ENCODE measurements around the gene ATN1.
"Not testable (repeated sequence)": the region's sequence is repeated elsewhere in the genome, so short reads cannot be mapped to it uniquely, and the experiment has no call there.

Gene ATN1

DNA sequence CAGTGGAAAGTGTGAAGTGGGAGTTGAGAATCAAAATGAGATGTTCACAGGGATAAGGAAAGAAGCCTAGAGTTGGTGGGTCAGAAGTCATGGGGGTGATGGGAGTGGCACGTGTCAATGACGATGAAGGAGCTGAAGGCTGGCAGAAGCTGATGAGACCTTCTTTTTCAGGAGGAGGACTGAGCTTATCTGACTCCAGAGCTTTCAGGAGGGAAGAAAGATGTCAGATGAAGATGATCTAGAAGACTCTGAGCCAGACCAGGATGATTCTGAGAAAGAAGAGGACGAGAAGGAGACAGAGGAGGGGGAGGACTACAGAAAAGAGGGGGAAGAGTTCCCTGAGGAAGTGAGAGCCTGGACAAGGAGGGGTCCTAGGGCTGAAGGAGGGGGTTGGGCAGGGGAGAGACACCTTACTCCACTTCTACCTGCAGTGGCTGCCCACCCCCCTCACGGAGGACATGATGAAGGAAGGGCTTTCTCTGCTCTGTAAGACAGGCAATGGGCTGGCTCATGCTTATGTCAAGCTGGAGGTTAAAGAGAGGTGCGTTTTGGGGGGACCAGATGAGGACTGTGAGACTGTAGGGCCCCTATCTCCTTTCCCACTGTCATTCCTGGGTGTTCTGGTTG, 22.2 kb upstream of the ATN1 start:
- no peak for DNase-seq

DNA sequence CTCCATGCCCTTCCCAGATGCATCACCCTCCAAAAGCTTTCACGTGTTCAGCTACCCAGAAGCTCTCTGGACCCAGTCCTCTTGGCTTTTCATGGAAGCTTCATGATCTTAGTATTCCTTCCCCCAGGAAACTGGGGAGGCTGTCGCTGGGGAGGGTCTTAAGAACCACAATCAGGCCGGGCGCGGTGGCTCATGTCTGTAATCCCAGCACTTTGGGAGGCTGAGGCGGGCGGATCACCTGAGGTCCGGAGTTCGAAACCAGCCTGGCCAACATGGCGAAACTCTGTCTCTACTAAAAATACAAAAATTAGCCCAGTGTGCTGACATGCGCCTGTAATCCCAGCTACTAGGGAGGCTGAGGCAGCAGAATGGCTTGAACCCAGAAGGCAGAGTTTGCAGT, 19.6 kb upstream of the ATN1 start:
- DNase-seq = not testable (repeated sequence)

DNA sequence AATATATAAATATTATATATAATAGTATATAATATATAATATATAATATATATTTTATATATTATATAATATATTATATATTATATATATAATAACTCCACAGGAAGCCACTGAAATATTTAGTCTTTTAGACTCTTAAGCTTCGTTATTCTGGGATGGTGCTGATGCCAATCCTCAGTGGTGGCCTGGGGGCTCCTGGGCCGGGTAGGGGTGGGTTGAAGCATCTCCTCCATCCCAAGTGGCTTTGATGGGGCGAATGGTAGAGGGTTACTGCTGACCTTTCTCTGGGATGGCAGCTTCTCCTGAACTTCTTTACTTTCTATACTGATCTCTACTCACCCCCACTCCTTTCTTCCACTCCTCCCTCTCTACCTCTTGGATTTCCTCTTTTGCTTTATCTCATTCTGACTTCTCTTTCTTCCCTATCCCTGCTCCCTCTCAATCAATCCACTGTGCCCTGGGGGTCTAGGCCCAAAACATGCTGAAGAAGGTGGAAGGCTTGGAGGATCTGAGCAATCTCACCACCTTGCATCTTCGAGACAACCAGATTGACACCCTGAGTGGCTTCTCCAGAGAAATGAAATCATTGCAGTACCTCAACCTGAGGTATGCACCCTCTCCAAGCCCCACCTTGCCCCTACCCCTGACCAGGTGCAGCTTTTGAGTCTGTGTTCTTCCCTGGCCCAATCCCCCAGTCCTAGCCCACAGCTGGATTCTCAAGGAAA, 18.2 kb upstream of the ATN1 start:
- no peak for DNase-seq

DNA sequence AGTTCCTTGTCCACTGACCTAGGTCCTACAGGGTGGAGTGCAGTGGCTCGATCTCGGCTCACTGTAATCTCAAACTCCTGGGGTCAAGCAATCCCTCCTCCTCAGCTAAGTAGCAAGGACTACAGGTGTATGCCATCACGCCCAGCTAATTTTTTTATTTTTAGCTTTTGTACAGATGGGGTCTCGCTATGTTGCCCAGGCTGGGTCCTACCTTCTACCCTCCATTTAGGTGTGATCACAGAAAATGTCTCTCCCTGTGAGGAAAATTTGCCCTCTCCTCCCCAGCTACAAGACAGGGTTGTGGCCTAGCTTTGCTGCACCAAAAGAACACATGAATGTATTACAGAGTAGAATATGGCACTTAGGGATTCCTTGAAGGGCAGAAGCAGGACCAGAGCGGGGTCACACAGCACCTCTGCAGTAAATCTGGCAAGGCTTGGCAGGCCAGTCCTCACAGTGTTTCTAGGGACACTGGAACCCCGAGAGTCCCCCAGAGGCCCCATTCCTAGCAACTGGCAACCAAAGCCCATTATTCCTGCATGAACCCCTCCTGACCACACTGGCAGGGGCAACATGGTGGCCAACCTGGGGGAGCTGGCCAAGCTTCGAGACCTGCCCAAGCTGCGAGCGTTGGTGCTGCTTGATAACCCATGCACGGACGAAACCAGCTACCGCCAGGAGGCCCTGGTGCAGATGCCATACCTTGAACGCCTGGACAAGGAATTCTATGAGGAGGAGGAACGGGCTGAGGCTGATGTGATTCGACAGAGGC, 15.4 kb upstream of the ATN1 start:
- no peak for DNase-seq

DNA sequence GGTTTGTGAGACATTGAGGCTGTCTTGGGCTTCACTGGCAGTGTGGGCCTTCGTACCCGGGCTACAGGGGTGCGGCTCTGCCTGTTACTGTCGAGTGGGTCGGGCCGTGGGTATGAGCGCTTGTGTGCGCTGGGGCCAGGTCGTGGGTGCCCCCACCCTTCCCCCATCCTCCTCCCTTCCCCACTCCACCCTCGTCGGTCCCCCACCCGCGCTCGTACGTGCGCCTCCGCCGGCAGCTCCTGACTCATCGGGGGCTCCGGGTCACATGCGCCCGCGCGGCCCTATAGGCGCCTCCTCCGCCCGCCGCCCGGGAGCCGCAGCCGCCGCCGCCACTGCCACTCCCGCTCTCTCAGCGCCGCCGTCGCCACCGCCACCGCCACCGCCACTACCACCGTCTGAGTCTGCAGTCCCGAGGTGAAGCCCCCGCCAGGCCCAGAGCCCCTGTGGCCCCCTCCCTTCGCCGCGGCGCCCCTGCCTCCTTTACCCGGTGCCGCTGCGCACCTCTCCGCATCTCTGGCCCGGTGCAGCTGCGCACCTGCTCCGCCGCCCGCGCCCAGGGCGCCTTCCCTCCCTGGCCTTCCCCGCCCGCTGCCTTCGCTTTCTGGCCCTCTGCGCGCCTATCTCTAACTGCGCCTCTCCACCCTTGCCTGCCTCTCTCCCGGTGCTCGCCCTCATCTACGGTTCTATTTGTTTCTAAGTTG, 13.4 kb upstream of the ATN1 start, which contains the start of gene ENO2:
TSS of gene ENO2 (plus strand) at position 335 of the 701 bp plus-strand sequence. CDS start 1,253 bp downstream, outside the sequence.
- DNase-seq = no peak

DNA sequence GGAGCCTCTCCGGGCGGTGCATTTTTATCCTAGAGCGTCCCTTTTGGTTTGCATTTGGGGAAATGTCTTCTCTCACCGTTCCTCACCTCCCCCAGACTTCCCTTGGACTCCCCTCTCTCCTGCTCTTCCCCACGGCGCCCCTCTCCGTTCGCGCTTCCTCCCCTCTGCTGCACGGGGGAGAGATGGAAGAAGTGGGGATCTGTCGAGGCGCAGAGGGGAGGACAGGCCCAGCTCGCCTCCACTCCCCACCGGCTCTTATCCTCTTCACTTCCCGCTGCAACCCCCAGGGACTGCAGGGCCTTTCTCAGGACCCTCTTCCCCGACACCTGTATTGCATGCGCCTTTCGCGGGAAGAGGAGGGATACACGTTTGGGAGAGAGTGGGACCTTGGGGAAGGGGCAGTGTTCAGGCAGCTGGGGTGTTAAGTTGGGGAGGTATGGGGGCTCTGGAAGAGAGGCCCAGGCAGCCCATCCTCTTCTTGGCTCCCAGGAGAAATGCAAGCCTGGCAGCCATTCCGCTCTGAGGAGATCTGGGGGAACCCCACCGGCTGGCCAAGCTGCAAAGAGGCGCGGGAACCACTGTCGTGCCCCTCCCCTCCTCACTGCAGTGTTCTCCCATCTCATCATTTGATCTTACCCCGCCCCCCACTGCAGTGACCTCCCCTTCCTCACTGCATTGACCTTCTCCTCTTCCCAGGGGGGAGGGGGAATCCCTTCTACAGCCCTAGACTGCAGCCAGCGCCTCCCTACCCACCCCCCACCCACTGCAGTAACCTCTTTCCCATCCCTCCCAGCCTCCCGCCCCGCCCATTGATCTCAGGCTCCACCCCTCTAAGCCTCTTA, 12.6 kb upstream of the ATN1 start:
- no peak for DNase-seq

DNA sequence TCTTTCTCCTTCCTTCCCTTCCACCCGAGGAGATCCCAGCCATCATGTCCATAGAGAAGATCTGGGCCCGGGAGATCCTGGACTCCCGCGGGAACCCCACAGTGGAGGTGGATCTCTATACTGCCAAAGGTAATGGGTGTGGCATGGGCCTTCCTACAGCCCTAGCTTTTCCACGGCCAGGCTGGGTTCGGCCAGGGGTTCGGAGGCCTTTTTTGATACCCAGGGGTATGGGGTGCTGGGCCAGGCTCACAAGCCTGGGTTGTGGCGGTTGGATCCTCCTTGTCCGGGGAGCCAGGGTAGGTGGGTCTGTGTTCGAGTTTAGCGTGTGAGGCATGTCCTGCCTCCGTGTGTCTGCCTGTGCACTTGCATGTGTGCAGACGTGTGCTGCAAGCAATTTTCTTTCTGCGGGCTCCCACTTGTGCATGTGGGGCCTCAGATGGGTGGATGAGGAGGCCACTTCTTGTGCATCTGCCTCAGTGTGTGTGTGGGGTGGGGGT, 11.9 kb upstream of the ATN1 start:
- DNase-seq = no peak

DNA sequence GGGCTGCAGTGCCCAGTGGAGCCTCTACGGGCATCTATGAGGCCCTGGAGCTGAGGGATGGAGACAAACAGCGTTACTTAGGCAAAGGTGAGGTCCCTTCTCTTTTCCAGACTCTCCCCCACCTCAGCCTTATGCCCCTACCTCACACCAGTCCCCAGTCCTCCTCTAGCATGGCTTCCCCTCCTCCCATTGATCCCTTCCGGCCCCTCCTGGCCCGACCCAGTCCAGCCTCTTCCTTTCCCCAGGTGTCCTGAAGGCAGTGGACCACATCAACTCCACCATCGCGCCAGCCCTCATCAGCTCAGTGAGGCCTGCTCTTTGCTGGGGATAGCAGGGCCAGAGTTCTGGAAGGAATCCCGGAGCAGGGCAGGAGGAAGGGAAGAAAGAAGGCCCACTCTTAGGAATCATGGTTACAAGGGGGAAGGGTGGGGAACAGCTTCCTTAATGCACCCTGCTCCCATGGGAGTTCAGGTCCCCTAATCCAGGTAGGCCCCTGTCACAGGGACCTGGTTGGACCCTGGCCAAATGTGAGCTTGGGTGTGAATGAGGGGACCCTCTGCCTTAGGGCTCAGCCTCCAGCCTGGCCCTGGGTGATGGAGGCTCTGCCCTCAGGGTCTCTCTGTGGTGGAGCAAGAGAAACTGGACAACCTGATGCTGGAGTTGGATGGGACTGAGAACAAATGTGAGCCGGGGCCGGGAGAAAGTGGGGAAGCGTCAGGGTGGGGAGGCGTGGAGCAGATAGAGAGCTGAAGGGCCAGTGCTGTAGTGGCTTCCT, 11.1 kb upstream of the ATN1 start:
- no peak for DNase-seq

DNA sequence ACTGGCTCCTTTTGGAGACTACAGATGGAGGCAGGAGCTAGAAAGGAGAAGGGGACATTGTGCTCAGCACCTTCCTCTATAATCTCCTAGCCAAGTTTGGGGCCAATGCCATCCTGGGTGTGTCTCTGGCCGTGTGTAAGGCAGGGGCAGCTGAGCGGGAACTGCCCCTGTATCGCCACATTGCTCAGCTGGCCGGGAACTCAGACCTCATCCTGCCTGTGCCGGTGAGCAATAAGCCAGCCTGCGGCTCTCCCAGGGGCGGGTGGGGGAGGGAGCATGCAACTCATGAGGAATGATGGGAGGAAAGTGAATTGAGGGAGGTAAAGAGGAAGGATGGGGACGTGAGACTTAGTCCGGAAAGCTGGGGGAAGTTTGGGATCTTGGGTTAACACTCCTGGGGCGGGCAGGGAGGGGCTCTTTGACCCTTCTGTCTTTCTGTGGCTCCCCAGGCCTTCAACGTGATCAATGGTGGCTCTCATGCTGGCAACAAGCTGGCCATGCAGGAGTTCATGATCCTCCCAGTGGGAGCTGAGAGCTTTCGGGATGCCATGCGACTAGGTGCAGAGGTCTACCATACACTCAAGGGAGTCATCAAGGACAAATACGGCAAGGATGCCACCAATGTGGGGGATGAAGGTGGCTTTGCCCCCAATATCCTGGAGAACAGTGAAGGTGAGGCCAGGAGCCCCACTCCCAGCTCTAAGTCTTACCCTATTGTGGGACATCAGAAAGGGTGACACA, 10.1 kb upstream of the ATN1 start:
- DNase-seq = no peak

DNA sequence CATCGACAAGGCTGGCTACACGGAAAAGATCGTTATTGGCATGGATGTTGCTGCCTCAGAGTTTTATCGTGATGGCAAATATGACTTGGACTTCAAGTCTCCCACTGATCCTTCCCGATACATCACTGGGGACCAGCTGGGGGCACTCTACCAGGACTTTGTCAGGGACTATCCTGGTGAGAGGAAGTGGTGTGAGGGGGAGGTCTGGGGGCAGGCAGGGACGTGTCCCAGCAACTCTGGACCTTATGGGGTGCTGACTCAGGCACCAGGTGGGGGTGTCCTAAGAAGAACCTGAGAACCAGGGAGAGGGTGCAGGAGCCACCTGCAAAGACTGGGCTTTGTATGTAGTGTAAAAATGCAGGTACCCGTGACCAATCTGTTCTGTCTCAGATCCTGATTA, 8.2 kb upstream of the ATN1 start:
- no peak for DNase-seq

DNA sequence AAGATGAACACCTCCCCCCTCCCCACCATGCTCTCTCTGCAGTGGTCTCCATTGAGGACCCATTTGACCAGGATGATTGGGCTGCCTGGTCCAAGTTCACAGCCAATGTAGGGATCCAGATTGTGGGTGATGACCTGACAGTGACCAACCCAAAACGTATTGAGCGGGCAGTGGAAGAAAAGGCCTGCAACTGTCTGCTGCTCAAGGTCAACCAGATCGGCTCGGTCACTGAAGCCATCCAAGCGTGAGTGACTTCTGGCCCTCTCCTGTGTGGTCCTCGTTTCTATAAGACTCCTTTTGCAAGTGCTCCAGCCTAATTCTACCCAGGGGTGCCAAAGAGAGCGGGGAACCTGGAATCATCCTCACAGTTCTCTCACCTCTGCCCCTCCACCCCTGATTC, 6.2 kb upstream of the ATN1 start:
- no peak for DNase-seq

DNA sequence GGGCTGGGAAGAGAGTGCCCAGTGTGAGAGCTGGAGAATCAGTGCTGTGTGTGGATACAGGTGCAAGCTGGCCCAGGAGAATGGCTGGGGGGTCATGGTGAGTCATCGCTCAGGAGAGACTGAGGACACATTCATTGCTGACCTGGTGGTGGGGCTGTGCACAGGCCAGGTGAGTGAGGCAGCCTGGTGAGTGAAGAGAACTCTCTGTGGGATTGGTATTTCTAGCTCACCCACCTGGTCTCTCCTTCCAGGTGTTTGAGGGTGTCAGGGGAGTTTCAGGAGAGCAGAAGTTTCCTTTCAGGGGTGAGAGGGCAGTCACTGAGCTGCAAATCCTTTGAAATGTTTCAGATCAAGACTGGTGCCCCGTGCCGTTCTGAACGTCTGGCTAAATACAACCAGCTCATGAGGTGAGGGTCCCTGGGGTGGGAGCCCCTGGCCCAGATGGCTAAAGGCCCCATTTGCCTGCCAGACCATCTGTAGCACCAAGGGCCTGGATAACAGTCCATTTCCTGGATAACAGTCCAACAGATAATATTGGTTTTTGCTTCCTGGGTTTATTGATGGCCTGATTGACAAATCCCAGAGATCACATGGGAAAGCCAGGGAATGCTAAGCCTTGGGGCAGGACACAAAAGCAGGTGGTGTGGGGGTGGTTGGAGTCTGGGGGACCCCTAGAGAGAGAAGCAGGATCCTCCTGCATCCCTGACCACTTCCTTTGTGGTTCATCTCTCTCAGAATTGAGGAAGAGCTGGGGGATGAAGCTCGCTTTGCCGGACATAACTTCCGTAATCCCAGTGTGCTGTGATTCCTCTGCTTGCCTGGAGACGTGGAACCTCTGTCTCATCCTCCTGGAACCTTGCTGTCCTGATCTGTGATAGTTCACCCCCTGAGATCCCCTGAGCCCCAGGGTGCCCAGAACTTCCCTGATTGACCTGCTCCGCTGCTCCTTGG, 5.5 kb upstream of the ATN1 start:
- DNase-seq = no peak

DNA sequence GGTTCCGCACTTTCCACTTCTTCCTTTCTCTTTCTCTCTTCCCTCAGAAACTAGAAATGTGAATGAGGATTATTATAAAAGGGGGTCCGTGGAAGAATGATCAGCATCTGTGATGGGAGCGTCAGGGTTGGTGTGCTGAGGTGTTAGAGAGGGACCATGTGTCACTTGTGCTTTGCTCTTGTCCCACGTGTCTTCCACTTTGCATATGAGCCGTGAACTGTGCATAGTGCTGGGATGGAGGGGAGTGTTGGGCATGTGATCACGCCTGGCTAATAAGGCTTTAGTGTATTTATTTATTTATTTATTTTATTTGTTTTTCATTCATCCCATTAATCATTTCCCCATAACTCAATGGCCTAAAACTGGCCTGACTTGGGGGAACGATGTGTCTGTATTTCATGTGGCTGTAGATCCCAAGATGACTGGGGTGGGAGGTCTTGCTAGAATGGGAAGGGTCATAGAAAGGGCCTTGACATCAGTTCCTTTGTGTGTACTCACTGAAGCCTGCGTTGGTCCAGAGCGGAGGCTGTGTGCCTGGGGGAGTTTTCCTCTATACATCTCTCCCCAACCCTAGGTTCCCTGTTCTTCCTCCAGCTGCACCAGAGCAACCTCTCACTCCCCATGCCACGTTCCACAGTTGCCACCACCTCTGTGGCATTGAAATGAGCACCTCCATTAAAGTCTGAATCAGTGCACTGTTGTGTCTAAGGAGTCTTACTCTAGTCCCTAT, 4.6 kb upstream of the ATN1 start:
- no peak for DNase-seq

DNA sequence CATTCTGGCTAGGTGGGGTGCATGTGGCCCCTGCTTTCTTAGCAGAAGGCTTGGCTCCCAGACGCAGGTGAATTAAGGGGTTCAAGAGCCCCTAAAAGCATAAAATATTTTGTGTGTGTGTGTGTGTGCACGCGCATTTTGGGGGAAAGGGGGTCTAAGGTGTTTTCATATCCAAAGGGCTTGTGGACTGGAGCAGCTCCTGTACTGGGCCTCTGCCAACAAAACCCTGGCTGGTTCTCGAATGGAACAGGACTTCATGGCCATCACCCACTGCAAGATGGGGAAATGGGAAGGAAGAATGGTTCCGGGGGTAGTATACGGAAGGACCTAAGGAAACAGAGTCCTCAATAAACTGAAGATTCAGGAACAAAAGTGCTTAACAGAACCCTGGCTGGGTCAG, 3.9 kb upstream of the ATN1 start:
- DNase-seq = no peak

DNA sequence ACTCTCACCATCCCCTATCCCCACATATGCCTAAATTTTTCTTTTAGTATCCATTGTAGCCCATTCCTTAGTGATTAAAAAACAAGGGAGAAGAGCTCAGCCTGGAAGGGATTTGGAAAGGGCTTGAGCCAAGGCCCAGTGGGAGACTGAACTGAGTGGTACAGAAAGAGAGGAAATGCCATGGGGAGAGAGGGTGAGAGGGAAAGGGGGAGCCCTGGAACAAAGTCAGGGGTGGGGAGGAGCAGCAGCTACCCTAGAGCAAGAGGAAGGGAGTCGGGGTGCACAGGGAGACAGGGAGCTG, 2.6 kb upstream of the ATN1 start:
- no peak for DNase-seq

DNA sequence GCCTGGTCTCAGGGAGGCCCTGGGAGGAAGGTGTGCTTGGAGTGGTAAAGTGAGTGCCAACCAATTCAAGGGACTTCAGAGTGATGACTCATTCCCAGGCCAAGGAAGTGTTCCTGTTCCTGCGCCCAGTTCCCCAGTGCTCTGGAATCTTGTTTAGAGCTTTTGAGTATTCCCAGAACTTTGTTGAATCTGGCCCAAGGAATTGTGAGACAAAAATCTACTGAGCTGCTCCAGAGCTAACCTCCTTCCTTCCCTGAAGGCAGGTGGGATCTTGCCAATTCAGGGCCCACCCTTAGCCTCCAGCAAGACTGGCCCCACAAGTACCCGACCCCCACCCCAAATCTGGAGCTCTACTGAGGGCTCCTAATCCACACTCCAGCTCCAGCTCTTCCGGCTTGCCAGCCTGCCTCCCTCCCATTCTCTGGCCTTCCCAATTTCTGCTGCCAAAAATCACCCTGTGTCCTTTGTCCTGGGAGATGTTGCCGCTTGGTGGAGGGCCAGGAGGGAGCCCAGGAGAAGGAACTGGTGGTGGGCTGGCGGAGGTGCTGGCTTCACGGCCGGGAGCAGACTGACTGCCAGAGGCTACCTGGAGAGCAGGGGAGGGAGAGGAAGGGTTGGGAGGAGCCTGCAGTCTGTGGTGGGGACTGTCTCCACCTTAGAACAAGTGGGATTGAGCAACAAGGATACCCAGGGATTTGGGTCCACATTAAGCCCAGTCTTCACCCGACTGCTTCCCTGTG, 2.0 kb upstream of the ATN1 start:
- no peak for DNase-seq

DNA sequence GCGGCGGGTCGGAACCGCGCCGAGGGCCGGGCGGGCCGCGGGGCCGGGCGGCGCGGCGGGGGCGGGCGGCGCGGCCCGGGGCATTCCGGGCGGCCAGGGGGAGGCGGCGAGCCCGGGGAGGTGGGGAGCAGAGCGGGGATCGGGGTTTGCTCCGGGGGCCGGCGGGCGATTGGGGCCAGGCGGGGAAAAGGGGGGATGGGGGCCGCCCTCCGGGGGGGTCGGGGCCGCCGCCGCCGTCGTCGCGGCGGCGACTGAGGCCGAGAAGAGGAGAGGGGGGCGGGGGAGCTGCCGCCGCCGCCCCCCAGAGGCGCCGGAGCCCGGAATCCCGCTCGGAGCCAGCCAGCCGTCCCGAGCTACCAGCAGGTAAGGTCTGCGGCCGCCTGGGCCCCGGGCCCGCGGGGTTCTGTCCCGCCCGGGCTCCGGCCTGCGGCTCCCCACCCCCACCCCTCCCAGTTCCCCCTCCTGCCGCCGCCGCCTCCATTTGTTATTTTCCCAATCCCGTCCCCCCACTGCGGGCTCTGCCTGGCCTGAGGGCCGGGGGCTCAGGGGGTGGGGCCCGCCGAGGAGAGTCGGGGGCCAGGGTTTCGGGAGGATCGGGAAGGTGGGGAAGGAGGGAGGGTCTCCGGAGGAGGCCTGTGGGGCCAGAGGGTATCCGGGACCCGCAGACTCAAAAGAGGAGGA, 403 bp downstream of the ATN1 start:
- no peak for DNase-seq
